Activated CD4-positive, alpha-beta T cell treated with anti-CD3 and anti-CD28 coated beads for 48 hours (primary cell): ENCODE data around the gene DCTPP1.
"Not testable (repeated sequence)": the region's sequence is repeated elsewhere in the genome, so short reads cannot be mapped to it uniquely, and the experiment has no call there.

ENCODE experiments used
- DNase-seq: peaks from one replicate; pipeline ENCODE4 v3.0.0-alpha.2; 2020

The DCTPP1 gene

DNA sequence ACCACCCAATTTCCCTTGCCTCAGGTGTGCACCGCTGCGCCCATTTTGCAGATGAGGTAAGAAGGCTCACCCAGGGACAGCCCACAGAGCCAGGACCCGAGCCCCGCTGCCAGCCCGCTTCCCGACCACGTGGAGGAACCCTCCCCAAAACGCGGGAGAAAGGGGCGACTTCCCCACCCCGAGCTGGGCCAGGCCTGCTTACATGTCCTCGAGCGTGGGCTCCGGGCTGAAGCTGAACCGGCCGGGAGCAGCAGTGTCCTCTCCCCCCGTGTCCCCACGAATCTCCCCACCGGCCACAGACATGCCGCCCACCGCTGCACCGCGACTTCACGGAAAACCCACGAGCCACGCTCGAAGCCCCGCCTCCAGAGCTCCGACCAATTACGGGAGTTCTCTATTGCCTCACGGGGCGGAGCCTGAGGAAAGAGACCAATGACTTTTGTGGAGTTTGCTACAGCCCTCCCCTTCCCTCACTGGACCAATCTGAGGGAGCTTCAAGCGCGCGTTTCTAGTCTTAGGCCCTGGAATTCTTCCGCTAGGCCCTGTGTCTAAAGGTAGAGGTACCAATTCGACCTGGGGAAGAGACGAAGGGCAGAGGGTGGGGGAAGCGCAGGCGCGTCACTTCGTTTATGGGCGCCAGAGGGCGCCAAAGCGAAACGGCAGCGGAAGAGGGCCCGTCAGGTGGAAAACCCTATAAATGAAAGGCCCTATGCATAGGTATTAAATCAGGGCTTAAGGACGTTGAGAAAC lies at the start of gene DCTPP1:
TSS of gene DCTPP1 (minus strand) at position 353 of the 750 bp plus-strand sequence. CDS start at position 303, 50 bp downstream.
- DNase-seq, result peak; percentile 98

DNA sequence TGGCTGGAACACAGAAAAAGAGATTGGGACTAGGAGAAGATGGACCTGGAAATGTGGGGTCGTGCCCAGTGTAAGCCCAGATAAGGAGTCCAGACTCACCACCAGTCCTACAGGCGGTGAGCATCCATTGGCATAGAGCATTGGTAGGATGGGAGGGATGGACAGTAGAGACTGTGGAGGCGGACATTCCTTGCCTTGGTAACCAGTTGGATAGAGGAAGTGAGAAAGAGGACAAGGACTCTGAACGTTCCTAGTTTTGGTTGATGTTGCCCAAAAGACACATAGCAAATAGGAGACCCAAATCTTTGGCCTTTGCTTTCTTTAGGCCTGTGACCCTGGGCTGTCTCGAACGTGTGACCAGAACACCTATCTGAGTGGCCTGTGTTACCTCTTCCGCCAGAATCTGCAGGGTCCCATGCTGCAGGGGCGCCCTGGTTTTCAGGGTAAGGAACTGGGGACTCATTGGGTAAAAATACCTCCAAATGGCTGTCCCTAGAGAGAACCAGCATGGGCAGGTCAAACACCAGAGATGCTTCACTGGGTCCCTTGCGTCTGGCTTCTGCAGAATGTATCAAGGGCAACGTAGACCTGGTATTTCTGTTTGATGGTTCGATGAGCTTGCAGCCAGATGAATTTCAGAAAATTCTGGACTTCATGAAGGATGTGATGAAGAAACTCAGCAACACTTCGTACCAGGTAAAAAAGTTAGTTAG lies 49.1 kb upstream of the DCTPP1 start:
- no peak for DNase-seq

GRCh38 chr16:30477773-30478172 lies 47.9 kb upstream of the DCTPP1 start:
- DNase-seq, result not testable (repeated sequence)

GRCh38 chr16:30476991-30477390 lies 47.2 kb upstream of the DCTPP1 start:
- no peak for DNase-seq

GRCh38 chr16:30474684-30475083 lies 44.9 kb upstream of the DCTPP1 start:
- DNase-seq, result no peak

DNA sequence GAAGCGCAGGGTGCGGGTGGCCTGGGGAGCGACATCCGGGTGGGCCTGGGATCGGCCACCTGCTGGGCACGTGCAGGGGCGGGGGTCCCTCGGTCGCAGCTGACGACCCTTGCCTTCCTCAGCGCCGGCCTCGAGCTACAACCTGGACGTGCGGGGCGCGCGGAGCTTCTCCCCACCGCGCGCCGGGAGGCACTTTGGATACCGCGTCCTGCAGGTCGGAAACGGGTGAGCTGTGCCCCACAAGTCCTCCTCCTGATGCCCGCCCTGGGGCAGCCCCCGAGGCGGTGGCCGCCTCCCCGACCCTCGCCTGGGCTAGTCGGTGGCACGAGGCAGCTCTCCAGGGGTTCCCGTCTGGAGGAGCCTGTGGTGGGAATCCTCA lies 44.2 kb upstream of the DCTPP1 start:
- DNase-seq, result no peak

DNA sequence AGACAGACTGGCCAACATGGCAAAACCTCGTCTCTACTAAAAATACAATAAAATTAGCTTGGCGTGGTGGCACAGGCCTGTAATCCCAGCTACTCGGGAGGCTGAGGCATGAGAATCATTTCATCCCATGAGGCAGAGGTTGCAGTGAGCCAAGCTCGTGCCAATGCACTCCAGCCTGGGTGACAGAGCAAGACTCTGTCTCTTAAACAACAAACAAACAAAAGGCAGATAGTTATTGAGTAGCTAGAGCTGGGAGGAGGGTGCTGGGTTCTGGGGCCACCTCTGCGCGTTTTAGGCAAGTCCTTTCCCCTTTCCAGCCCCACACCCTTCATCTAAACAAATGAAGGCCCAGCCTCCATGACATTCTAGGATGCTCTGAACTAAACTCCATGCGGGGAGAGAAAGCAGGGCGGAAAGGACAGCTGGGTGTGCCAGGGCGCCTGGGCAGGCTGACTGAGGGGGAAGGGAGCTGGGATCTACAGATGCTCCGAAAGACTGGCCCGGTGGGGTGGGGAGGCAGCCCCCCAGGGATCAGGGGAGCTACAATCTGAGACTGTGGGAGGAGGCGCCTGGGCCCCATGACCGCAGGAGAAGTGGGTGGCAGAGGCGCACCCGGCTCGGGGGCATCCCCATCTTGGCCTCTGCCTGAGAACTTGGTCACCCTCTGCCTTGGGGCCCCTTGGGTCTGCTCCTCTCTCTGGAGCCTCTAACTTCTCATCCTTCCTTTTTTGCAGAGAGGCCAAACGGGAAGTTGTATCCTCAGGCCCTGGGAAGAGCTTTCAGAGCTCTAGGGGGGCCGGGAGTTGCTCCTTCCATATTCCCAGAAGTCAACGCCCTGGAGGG lies 43.6 kb upstream of the DCTPP1 start:
- DNase-seq, result peak; percentile 78

DNA sequence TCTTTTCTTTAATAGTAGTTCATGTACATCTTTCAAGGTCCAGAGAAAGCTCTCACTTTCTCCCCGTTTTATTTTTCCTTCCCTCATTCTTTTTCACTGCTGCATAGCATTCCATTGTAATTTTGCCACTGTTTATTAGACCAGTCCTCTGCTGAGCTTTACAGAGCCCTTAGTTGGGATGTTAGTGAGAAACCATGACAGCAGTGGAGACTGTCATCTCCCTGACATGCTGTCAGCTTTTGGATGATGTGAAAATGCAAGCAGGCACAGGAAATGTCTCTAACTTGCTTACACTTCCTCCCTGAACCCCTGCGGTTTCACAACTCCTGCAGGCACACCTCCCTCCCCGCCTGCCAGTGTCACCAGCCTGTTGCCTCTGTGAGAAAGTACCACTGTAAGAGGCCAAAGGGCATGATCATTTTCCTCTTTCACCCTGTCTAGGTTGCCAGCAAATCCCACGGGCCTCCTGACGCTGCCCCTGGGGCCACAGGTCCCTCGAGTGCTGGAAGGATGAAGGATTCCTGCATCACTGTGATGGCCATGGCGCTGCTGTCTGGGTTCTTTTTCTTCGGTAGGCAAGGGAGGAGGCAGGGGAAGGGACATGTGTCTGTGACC lies 42.6 kb upstream of the DCTPP1 start, which contains the start of gene ITGAL:
TSS of gene ITGAL (plus strand) at position 415 of the 615 bp plus-strand sequence. CDS start at position 511, 96 bp downstream.
- peak; percentile 87 for DNase-seq

DNA sequence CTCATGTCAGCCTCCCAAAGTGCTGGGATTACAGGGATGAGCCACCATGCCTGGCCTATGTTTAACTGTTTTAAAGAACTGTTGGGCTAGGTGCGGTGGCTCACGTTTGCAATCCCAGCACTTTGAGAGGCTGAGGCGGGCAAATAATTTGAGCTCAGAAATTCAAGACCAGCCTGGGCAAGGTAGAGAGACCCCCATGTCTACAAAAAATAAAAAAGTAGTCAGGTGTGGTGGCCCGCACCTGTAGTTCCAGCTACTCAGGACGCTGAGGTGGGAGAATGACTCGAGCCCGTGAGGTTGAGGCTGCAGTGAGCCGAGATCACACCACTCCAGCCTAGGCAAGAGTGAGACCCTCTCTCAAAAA lies 40.8 kb upstream of the DCTPP1 start:
- DNase-seq, result no peak

GRCh38 chr16:30470170-30470512 lies 40.3 kb upstream of the DCTPP1 start:
- DNase-seq, result no peak

GRCh38 chr16:30464078-30464477 lies 34.2 kb upstream of the DCTPP1 start:
- DNase-seq, result no peak

GRCh38 chr16:30461426-30461825 lies 31.6 kb upstream of the DCTPP1 start:
- not testable (repeated sequence) for DNase-seq

DNA sequence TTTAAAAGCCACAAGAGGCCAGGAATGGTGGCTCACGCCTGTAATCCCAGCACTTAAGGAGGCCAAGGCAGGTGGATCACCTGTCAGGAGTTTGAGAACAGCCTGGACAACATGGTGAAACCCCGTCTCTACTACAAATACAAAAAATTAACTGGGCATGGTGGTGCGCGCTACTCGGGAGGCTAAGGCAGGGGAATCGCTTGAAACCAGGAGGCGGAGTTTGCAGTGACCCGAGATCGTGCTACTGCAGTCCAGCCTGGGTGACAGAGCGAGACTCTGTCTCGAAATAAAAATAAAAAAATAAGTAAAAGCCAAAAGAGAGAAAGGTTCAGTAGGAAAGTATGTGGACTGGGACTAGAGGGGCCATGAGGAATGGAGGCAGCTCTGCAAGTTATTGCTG lies 29.6 kb upstream of the DCTPP1 start:
- DNase-seq, result no peak

DNA sequence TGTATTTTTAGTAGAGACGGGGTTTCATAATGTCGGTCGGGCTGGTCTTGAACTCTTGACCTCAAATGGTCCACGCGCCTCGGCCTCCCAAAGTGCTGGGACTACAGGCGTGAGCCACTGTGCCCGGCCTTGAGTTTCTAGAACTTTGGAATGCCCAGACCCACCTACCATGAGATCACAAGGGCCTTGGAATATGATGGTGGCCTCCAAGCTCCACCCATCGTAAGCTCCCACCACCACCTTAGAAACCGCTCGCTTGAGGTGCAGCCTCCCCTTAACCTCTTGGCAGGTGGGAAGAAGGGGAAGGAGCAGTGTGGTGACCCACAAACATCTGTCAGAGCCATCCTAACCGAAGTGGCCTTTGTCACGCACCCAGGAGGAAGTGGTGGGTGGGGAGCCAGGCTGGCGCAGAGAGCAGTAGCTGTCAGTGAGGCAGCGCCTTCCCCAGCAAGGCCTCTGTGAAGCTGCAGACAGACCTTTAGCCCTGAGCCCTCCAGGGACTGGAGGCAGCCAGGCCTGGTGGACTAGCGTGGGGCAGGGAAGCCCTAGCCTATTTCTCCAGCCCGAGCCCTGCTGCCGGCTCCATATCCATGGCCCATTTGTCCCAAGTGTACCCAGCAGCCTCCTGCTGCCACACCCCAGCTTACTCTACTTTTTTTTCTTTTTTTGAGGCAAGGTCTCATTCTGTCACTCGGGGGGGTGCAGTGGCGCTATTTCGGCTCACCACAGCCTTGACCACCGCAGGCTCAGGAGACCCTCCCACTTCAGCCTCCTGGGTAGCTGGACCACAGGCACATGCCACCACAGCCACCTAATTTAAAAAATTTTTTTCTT lies 28.9 kb upstream of the DCTPP1 start:
- peak; percentile 93 for DNase-seq

- DNase-seq, result no peak
Measured at GRCh38 chr16:30457743-30458560, 28.1 kb upstream of the DCTPP1 start.

DNA sequence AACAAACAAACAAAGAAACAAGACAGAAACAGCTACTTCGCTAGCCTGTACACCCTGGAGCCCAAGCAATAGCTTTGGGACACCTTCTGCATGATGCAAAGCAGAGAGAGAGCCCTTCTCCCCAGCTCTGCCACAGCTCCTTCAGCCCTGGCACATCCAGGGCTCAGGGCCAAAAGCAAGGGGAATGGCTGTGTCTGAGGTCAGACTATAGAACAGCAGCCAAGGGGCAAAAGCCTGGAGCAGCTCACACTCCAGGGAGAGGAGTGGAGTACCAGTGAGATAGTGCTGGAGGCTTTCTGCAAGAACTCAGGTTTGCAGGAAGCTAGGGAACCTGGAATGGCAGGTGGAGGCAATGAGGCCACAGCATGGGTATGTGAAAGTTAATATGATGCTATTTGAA lies 27.4 kb upstream of the DCTPP1 start:
- DNase-seq, result no peak

GRCh38 chr16:30456302-30456701 lies 26.5 kb upstream of the DCTPP1 start:
- DNase-seq, result no peak

- not testable (repeated sequence) for DNase-seq
Measured at GRCh38 chr16:30452709-30453580, 23.1 kb upstream of the DCTPP1 start.

DNA sequence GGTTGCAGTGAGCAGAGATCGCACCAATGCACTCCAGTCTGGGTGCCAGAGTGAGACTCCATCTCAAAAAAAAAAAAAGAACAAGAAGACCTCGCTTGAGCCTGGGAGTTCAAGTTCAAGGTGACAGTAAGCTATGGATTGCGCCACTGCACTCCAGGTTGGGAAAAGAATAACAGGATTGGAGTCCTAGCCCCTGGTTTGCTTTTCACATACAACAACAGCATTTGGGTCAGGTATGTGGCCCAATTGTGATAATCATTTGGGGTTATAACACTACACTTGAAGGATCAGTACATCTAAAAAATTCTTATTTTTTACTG lies 19.2 kb upstream of the DCTPP1 start:
- no peak for DNase-seq

- no peak for DNase-seq
Measured at GRCh38 chr16:30447512-30448226, 17.8 kb upstream of the DCTPP1 start.
